Measurements from ENCODE around the gene BCO1.

The BCO1 gene

GRCh38 chr16:81232740-81233367 lies 5.6 kb upstream of the BCO1 start:
- DNase-seq (ENCODE audit: low read depth in 2 of 2): no peak

GRCh38 chr16:81237282-81237681 lies 1.2 kb upstream of the BCO1 start:
- no peak for DNase-seq (ENCODE audit: low read depth in 2 of 2)

- no peak for DNase-seq (ENCODE audit: low read depth in 2 of 2)
Observed at GRCh38 chr16:81237942-81238295, 570 bp upstream of the BCO1 start.

GRCh38 chr16:81239367-81240121 lies 1.1 kb downstream of the BCO1 start:
- DNase-seq (ENCODE audit: low read depth in 2 of 2): no peak

GRCh38 chr16:81241706-81242105 lies 3.2 kb downstream of the BCO1 start:
- no peak for DNase-seq (ENCODE audit: low read depth in 2 of 2)

GRCh38 chr16:81242977-81243618 lies 4.6 kb downstream of the BCO1 start:
- no peak for DNase-seq (ENCODE audit: low read depth in 2 of 2)

- no peak for DNase-seq (ENCODE audit: low read depth in 2 of 2)
Observed at GRCh38 chr16:81243942-81244341, 5.5 kb downstream of the BCO1 start.

- DNase-seq (ENCODE audit: low read depth in 2 of 2): no peak
Observed at GRCh38 chr16:81251871-81252270, 13.4 kb downstream of the BCO1 start.

GRCh38 chr16:81253141-81253540 lies 14.7 kb downstream of the BCO1 start:
- no peak for DNase-seq (ENCODE audit: low read depth in 2 of 2)

- DNase-seq (ENCODE audit: low read depth in 2 of 2): no peak
Observed at GRCh38 chr16:81254922-81255526, 16.5 kb downstream of the BCO1 start.

GRCh38 chr16:81259916-81260315 lies 21.4 kb downstream of the BCO1 start:
- DNase-seq (ENCODE audit: low read depth in 2 of 2): no peak

- peak in 1 of 2 experiments; percentile 11 for DNase-seq (ENCODE audit: low read depth in 2 of 2)
Observed at GRCh38 chr16:81261049-81261648, 22.7 kb downstream of the BCO1 start.

- DNase-seq (ENCODE audit: low read depth in 2 of 2): no peak
Observed at GRCh38 chr16:81263470-81264220, 25.2 kb downstream of the BCO1 start.

- DNase-seq (ENCODE audit: low read depth in 2 of 2): no peak
Observed at GRCh38 chr16:81264386-81264785, 25.9 kb downstream of the BCO1 start.

- no peak for DNase-seq (ENCODE audit: low read depth in 2 of 2)
Observed at GRCh38 chr16:81265052-81265451, 26.6 kb downstream of the BCO1 start.

- DNase-seq (ENCODE audit: low read depth in 2 of 2): no peak
Observed at GRCh38 chr16:81265658-81266451, 27.4 kb downstream of the BCO1 start.

GRCh38 chr16:81266680-81267095 lies 28.2 kb downstream of the BCO1 start:
- DNase-seq (ENCODE audit: low read depth in 2 of 2): no peak

GRCh38 chr16:81268509-81268908 lies 30.0 kb downstream of the BCO1 start:
- DNase-seq (ENCODE audit: low read depth in 2 of 2): no peak

- DNase-seq (ENCODE audit: low read depth in 2 of 2): no peak
Observed at GRCh38 chr16:81273223-81273950, 34.9 kb downstream of the BCO1 start.

- no peak for DNase-seq (ENCODE audit: low read depth in 2 of 2)
Observed at GRCh38 chr16:81275064-81275532, 36.6 kb downstream of the BCO1 start.
